GM12865 (cell line): Measurements from ENCODE around the gene PTRHD1.

Experiments
- DNase-seq: peaks from one replicate; pipeline ENCODE4 v3.0.0; 2010; ENCODE audit warnings: low read depth
- H3K4me3 ChIP-seq: 2 replicates; pipeline ENCODE4 v1.5.1; 2011; ENCODE audit warnings: mild to moderate bottlenecking, low read depth, low read length, control low read depth
- CTCF ChIP-seq: IDR thresholded peaks from 2 replicates; pipeline ENCODE4 v1.5.1; 2011; ENCODE audit warnings: low read length, control low read depth, low read depth, inconsistent platforms; ENCODE audit not compliant: insufficient read depth; ENCODE audit errors: missing control alignments

PTRHD1 gene

DNA sequence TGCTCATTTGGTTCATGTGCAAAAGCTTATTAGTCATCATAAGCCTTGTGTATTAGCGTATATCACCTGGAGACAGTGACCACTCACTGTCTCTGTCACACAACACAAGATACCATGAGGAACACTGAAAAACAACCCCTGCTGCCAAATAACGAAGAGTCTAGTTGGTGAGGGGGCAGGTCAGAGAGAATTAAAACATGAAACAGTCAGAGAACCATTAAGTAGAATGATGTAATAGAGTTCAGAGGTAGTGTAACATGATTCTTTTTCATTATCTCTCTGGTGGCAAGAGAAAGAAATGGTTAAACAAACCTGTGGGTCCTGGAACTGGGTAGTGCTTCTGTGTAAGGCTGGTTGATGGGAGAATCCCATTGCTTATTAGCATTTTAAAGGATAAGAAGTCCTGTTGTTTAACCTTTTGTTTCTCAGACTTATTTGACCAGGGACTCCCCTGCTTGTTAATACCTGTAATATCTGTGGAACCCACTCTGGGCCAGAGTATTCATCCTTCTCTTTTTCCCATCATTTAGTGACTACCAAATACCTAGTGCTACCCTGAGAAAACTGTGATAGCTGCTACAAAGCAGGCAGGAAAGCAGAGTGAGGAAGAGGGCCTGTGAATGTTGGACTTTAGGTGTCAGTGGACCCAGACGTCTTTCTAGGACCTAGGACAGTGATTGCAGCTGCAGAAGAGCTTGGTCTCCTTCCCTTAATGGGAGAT, 38.0 kb downstream of the PTRHD1 start:
- no peak for DNase-seq
- H3K4me3 ChIP-seq = no peak overlapping the region
- TF ChIP-seq CTCF = no peak

- H3K4me3 ChIP-seq = no peak overlapping the region
- no peak for TF ChIP-seq CTCF
- no peak for DNase-seq
Measured at GRCh38 chr2:24749069-24749691, 44.0 kb downstream of the PTRHD1 start.

DNA sequence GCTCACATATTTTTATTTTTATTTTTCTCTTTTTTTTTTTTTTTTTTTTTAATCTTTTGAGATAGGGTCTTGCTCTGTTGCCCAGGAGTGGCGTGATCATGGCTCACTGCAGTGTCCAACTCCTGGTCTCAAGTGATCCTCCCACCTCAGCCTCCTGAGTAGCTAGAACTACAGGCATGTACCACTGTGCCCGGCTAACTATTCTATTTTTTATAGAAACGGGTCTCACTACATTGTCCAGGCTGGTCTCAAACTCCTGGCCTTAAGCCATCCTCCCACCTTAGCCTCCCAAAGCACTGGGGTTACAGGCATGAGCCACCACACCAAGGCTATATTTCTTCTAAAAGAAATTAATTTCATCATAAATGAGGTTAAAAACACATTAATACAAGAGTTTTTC, 45.9 kb downstream of the PTRHD1 start:
- DNase-seq = no peak
- TF ChIP-seq CTCF = no peak

DNA sequence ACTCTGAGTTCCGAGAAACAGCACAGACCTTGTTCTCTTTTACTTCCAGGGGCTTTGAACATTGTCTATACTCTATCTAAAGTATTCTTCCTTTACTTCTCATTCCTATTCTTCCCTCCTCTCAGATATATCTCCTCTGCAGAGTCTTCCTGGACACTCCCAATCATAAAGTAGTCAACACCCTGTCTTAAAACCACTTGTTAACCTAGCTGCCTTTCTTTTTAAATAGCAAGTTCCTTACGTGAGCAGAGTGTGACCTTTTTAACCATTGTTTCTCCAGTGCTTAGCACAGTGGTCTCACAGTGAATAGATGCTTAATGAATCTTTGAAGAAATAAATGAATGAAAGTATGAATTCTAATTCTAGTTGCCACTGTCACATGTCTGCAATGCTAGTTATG, 47.4 kb downstream of the PTRHD1 start:
- H3K4me3 ChIP-seq = no peak overlapping the region
- DNase-seq = no peak
- no peak for TF ChIP-seq CTCF

More for the DNA sequence above, 45.9 kb downstream of the PTRHD1 start:
- no peak overlapping the region for H3K4me3 ChIP-seq

- H3K4me3 ChIP-seq = no peak overlapping the region
- DNase-seq = no peak
- TF ChIP-seq CTCF = no peak
Measured at GRCh38 chr2:24744356-24744755, 48.8 kb downstream of the PTRHD1 start.

- H3K4me3 ChIP-seq = no peak overlapping the region
- no peak for DNase-seq
- no peak for TF ChIP-seq CTCF
Measured at GRCh38 chr2:24743924-24744323, 49.3 kb downstream of the PTRHD1 start.
